Stimulated activated CD4-positive, alpha-beta T cell treated with anti-CD3 and anti-CD28 coated beads, Interleukin-15, amount 100 ng/mL, for 48 hours (primary cell): ENCODE results near the gene CSAG3.
"Not testable (repeated sequence)": the region's sequence is repeated elsewhere in the genome, so short reads cannot be mapped to it uniquely, and the experiment has no call there.

Experiments
- DNase-seq, 2 donors: peaks; one replicate each; pipeline ENCODE4 v3.0.0-alpha.2; 2020; ENCODE audit warnings: low read depth in 2 of 2

CSAG3 gene

DNA sequence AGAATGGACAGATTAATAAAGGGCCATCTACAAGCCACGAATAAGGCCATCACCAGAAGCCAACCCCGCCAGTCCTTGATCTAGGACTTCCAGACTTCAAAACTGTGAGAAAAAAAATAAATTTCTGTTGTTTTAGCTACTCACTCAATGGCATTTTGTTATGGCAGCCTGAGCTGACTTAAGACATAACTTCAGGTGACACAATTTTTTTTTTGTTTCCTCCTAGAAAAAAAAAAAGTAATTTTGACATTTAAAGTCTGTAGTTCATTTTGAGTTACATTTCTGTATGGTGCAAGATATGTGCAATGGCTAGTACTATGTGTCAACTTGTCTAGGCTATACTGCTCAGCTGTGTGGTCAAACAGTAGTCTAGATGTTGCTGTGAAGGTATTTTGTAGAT lies at the start of gene CSAG3:
Gene CSAG3, plus strand, starts transcription at position 301 of the 400 bp plus-strand sequence.
- DNase-seq, result not testable (repeated sequence)

DNA sequence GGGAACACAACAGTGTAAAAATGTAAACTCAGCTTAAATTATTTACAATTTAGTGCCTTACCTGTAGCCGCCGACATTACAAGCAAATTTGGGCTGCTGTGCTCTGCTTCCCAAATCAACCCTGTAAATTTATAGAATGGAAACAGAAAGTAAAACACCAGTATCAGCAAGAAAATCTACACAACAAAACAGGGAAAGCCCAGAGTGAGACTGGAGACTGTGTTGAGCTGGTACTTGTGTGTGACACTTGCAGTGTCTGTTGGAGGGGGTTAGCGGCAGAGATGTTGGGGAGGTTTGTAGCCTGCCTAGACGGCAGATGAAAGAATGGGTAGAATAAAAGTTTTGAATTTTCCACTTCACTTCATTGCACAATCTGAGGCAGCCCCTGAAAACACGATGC lies 45.8 kb upstream of the CSAG3 start:
- DNase-seq, result not testable (repeated sequence)

DNA sequence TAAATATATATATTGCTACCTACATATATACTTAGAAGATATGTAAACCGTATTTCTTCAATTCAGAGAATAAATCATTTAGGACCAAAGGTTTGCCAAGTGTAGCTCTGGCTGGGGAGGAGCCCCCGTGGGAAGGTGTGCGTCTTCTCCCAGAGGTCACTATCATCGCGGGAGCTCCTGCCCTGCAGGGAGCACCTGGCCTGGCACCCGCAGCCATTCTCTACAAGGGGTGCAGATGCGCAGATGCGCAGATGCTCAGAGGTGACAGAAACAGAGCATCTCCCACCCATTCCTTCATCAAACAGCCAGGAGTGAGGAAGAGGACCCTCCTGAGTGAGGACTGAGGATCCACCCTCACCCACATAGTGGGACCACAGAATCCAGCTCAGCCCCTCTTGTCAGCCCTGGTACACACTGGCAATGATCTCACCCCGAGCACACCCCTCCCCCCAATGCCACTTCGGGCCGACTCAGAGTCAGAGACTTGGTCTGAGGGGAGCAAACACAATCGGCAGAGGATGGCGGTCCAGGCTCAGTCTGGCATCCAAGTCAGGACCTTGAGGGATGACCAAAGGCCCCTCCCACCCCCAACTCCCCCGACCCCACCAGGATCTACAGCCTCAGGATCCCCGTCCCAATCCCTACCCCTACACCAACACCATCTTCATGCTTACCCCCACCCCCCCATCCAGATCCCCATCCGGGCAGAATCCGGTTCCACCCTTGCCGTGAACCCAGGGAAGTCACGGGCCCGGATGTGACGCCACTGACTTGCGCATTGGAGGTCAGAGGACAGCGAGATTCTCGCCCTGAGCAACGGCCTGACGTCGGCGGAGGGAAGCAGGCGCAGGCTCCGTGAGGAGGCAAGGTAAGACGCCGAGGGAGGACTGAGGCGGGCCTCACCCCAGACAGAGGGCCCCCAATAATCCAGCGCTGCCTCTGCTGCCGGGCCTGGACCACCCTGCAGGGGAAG lies 44.9 kb upstream of the CSAG3 start, which contains the start of gene MAGEA2B:
Gene MAGEA2B, plus strand, starts transcription at position 814 of the 973 bp plus-strand sequence. CDS start 2,479 bp downstream, outside the sequence.
- not testable (repeated sequence) for DNase-seq

DNA sequence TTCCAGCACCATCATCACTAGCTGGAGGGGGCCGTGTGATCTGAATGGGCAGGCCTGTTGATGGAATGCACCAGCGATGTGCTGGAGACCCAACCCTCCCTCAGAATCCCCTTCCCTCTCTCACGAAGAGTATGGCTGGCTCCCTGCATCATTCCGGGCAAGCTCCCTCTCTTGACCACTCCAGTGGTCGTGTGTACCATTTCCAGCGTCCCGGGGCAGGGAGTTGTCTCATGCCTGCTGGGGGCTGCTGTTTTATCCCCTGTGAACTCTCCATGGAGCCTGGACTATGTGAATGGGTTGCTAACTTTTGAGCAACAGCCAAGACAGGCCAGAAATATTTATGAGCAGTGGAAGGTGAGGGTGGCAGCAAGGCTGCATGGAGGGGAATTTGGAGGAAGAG lies 33.6 kb upstream of the CSAG3 start:
- no peak for DNase-seq

DNA sequence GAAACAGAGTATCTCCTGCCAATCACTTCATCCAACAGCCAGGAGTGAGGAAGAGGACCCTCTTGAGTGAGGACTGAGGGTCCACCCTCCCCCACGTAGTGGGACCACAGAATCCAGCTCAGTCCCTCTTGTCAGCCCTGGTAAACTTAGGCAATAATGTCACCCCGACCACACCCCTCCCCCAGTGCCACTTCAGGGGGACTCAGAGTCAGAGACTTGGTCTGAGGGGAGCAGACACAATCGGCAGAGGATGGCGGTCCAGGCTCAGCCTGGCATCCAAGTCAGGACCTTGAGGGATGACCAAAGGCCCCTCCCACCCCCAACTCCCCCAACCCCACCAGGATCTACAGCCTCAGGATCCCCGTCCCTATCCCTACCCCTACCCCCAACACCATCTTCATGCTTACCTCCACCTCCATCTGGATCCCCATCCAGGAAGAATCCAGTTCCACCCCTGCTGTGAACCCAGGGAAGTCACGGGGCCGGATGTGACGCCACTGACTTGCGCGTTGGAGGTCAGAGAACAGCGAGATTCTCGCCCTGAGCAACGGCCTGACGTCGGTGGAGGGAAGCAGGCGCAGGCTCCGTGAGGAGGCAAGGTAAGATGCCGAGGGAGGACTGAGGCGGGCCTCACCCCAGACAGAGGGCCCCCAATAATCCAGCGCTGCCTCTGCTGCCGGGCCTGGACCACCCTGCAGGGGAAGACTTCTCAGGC lies 25.6 kb upstream of the CSAG3 start, which contains the start of the genes CSAG1 and MAGEA12:
Gene CSAG1, minus strand, starts transcription at position 461 of the 715 bp plus-strand sequence. CDS start 1,261 bp downstream, outside the sequence.
Gene MAGEA12, plus strand, starts transcription at position 497 of the 715 bp plus-strand sequence. CDS start 2,405 bp downstream, outside the sequence.
- no peak for DNase-seq

DNA sequence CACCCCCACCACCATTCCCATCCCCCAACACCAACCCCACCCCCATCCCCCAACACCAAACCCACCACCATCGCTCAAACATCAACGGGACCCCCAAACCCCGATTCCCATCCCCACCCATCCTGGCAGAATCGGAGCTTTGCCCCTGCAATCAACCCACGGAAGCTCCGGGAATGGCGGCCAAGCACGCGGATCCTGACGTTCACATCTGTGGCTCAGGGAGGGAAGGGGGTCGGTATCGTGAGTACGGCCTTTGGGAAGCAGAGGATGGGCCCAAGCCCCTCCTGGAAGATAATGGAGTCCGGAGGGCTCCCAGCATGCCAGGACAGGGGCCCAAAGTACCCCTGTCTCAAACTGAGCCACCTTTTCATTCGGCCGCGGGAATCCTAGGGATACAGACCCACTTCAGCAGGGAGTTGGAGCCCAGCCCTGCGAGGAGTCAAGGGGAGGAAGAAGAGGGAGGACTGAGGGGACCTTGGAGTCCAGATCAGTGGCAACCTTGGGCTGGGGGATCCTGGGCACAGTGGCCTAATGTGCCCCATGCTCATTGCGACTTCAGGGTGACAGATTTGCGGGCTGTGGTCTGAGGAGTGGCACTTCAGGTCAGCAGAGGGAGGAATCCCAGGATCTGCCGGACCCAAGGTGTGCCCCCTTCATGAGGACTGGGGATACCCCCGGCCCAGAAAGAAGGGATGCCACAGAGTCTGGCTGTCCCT lies 24.7 kb upstream of the CSAG3 start:
- not testable (repeated sequence) for DNase-seq

DNA sequence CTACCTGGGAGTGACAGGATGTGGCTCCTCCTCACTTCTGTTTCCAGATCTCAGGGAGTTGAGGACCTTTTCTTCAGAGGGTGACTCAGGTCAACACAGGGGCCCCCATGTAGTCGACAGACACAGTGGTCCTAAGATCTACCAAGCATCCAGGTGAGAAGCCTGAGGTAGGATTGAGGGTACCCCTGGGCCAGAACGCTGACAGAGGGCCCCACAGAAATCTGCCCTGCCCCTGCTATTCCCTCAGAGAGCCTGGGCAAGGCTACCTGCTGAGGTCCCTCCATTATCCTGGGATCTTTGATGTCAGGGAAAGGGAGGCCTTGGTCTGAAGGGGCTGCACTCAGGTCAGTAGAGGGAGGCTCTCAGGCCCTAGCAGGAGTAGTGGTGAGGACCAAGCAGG lies 23.9 kb upstream of the CSAG3 start:
- no peak for DNase-seq

DNA sequence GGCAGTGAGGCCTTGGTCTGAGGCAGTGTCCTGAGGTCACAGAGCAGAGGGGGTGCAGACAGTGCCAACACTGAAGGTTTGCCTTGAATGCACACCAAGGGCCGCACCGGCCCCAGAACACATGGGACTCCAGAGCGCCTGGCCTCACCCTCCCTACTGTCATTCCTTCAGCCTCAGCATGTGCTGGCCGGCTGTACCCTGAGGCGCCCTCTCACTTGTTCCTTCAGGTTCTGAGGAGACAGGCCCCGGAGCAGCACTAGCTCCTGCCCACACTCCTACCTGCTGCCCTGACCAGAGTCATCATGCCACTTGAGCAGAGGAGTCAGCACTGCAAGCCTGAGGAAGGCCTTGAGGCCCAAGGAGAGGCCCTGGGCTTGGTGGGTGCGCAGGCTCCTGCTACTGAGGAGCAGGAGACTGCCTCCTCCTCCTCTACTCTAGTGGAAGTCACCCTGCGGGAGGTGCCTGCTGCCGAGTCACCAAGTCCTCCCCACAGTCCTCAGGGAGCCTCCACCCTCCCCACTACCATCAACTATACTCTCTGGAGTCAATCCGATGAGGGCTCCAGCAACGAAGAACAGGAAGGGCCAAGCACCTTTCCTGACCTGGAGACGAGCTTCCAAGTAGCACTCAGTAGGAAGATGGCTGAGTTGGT lies 23.0 kb upstream of the CSAG3 start:
- DNase-seq, result no peak

DNA sequence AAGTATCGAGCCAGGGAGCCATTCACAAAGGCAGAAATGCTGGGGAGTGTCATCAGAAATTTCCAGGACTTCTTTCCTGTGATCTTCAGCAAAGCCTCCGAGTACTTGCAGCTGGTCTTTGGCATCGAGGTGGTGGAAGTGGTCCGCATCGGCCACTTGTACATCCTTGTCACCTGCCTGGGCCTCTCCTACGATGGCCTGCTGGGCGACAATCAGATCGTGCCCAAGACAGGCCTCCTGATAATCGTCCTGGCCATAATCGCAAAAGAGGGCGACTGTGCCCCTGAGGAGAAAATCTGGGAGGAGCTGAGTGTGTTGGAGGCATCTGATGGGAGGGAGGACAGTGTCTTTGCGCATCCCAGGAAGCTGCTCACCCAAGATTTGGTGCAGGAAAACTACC lies 22.5 kb upstream of the CSAG3 start:
- not testable (repeated sequence) for DNase-seq

DNA sequence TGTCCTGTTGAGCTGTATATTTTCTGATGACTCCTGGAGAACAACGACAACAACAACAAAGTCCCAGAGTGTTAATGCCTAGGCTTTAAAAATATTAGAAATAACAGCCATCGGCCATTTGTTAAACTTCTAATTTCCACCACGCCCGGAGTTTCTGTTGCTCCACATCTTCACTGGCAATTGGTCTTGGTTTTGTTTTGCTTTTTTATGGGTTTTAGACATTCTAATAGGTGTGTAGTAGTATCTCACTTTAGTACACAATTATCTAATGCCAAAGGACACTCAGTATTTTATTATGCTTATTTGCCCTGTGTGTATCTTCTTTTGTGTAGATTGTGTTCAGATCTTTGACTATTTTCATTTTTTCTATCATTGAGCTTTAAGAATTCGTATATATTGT lies 20.5 kb upstream of the CSAG3 start:
- no peak for DNase-seq

DNA sequence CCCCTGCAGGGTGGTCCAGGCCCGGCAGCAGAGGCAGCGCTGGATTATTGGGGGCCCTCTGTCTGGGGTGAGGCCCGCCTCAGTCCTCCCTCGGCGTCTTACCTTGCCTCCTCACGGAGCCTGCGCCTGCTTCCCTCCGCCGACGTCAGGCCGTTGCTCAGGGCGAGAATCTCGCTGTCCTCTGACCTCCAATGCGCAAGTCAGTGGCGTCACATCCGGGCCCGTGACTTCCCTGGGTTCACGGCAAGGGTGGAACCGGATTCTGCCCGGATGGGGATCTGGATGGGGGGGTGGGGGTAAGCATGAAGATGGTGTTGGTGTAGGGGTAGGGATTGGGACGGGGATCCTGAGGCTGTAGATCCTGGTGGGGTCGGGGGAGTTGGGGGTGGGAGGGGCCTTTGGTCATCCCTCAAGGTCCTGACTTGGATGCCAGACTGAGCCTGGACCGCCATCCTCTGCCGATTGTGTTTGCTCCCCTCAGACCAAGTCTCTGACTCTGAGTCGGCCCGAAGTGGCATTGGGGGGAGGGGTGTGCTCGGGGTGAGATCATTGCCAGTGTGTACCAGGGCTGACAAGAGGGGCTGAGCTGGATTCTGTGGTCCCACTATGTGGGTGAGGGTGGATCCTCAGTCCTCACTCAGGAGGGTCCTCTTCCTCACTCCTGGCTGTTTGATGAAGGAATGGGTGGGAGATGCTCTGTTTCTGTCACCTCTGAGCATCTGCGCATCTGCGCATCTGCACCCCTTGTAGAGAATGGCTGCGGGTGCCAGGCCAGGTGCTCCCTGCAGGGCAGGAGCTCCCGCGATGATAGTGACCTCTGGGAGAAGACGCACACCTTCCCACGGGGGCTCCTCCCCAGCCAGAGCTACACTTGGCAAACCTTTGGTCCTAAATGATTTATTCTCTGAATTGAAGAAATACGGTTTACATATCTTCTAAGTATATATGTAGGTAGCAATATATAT lies 5.0 kb upstream of the CSAG3 start, which contains the start of gene MAGEA2:
Gene MAGEA2, minus strand, starts transcription at position 157 of the 965 bp plus-strand sequence. CDS start 2,479 bp downstream, outside the sequence.
- DNase-seq, result not testable (repeated sequence)

DNA sequence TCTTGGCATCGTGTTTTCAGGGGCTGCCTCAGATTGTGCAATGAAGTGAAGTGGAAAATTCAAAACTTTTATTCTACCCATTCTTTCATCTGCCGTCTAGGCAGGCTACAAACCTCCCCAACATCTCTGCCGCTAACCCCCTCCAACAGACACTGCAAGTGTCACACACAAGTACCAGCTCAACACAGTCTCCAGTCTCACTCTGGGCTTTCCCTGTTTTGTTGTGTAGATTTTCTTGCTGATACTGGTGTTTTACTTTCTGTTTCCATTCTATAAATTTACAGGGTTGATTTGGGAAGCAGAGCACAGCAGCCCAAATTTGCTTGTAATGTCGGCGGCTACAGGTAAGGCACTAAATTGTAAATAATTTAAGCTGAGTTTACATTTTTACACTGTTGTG lies 4.1 kb upstream of the CSAG3 start:
- DNase-seq, result not testable (repeated sequence)

DNA sequence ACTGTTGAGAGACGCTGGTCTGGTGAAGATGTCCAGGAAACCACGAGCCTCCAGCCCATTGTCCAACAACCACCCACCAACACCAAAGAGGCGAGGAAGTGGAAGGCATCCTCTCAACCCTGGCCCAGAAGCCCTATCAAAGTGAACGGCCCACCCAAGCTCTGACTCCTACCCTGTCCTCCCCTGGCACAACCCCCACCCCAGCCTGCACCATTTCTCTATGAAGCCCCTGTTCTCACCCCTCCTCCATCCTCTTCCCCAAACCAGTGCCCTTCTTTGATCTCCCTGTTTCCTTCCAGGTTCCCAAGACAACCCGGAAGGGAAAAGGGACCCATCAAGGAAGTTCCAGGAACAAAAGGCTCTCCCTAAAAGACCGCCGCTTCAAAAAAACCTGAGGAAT lies 526 bp downstream of the CSAG3 start:
- not testable (repeated sequence) for DNase-seq

DNA sequence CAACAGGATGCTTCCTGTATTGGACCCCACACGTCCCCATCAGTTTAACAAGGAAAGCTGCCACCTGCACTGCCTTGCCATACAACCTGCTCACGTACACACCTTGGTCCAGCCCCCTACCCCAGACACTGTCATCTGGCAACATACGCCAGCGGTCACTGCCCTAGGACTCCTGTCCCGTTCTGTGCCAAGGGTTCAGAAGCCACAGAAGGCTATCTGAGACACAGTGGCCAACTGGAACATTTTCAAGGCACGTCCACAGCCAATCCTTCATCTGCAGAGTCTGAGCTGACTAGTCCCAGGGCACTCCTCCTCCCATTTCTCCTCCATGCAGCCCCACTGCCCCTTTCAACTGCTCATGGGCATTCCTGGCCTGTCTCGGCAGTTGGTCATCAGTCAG lies 2.6 kb downstream of the CSAG3 start:
- DNase-seq, result not testable (repeated sequence)

DNA sequence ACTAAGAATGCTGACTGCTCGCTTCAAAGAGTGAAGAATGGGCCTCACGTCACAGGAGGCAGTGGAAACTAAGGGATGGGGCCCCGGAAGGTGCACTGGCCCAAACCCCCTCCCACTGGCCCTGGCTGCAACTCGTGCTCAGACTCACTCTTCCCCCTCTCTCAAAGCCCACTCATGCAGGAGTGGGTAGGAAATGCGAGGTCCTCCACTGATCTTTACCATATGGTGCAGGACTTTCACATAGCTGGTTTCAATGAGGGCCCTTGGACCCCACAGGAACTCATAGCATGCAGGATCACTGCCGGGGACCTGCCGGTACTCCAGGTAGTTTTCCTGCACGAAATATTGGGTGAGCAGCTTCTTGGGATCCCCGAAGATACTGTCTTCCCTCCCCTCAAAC lies 7.5 kb downstream of the CSAG3 start:
- not testable (repeated sequence) for DNase-seq

DNA sequence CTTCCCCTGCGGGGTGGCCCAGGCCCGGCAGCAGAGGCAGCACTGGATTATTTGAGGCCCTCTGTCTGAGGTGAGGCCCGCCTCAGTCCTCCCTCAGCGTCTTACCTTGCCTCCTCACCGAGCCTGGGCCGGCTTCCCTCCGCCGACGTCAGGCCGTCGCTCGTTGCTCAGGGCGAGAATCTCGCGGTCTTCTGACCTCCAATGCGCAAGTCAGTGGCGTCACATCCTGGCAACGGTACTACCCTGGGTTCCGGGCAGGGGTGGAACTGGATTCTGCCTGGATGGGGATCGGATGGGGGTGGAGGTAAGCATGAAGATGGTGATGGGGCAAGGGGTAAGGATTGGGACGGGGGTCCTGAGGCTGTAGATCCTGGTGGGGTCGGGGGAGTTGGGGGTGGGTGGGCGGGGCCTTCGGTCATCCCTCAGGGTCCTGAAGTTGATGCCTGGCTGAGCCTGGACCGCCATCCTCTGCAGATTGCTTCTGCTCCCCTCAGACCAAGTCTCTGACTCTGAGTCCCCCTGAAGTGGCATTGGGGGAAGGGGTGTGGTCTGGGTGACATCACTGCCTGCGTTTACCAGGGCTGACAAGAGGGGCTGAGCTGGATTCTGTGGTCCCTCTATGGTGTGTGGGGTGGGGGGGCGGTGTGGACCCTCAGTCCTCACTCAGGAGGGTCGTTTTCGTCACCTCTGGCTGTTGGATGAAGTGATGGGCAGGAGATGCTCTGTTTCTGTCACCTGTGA lies 10.7 kb downstream of the CSAG3 start, which contains the start of gene MAGEA6:
Gene MAGEA6, minus strand, starts transcription at position 141 of the 741 bp plus-strand sequence. CDS start 2,039 bp downstream, outside the sequence.
- DNase-seq, result not testable (repeated sequence)

DNA sequence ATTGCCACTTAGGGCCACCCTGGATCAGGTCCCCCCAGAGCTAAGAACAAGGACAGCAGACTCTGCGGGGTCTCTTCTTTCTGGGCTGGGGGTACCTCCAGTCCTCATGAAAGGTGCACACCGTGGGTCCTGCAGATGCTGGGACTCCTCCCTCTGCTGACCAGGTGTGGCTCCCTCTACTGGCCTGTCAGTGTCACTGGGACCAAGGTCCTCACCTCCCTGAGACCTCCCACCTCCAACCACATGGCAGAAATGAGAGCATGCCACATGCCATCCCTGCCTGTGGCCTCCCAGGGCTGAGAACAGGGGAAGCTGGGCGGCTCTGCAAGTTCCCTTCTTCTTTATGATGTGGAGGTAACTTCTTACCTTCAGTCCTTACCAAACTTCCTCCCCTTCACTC lies 28.0 kb downstream of the CSAG3 start:
- not testable (repeated sequence) for DNase-seq

DNA sequence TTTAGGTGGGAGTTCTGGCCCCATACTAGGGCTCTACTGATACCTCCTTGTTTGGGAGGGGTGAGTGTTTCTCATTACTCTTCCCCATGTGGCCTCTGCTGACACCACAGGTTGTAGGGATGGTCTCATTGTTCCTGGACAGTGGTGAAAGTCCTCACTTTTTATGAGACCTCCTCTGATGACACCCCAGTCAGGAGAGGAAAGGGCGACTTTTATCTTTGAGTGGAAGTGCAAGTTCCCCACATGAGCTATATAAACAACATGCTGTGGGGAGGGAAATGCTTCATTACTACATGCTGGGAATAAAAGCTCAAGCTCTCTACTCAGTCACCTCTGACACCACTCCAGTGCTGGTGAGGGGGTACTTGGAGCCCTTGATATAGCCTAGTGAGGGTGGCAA lies 39.9 kb downstream of the CSAG3 start:
- DNase-seq, result no peak

DNA sequence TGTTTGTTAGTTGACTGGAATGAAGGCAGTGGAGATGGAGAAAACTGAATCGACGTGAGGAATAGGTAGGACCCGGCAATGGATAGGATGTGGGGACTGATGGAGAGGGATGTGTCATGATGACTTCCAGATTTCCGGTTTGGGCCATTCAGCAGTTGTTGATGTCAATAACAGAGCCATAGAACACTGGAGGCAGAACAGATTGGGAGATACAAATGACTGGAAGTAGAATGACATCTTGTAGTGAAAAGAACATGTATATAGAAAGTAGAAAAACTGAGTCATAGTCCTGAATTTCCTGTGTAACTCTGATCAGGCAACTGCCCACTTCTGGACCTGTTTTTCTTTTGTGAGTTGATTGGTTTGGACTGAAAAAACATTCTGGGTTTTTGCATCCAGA lies 47.0 kb downstream of the CSAG3 start:
- no peak for DNase-seq
